OCI-M2 (cell line): ENCODE data around the gene KCNMA1.

Source experiments
- DNase-seq: peaks from one replicate; lab custom pipeline; 2025; ENCODE audit not compliant: unreplicated experiment; lab: John Stamatoyannopoulos, UW

The KCNMA1 gene

GRCh38 chr10:76840802-76841201 is 796.8 kb downstream of the KCNMA1 start:
- no peak for DNase-seq

- no peak for DNase-seq
These were observed 798.3 kb downstream of the KCNMA1 start for GRCh38 chr10:76839276-76839675.

GRCh38 chr10:76830218-76830617 is 807.4 kb downstream of the KCNMA1 start:
- DNase-seq = no peak

- DNase-seq = no peak
These were observed 807.9 kb downstream of the KCNMA1 start for GRCh38 chr10:76829724-76830123.
